Left renal pelvis (tissue), 4 donors: ENCODE data around the gene ARHGAP45. TPM values are rescaled to one million over a fixed set of nuclear protein-coding genes. Genes with fewer than 3 reads are reported as not detected.
"Not testable (repeated sequence)": the region's sequence is repeated elsewhere in the genome, so short reads cannot be mapped to it uniquely, and the experiment has no call there.

Experiments
- DNase-seq, 4 donors: peaks; one replicate each; pipeline ENCODE4 v3.0.0-alpha.2; 2013; ENCODE audit warnings: low read depth in 4 of 4, low spot score in 3 of 4
- polyA plus RNA-seq, 4 donors: library from polyadenylated mRNA; unstranded; fragments of 120-200 nt; gene quantifications; one replicate each; pipeline ENCODE4 v1.2.1, GENCODE V29; 2013; ENCODE audit not compliant: insufficient read length in 4 of 4

The ARHGAP45 gene
- polyA plus RNA-seq, 4 donors, result 8.2 to 14.4 (median 8.9) TPM

GRCh38 chr19:1129084-1129483 lies 62.1 kb downstream of the ARHGAP45 start:
- not testable (repeated sequence) for DNase-seq

DNA sequence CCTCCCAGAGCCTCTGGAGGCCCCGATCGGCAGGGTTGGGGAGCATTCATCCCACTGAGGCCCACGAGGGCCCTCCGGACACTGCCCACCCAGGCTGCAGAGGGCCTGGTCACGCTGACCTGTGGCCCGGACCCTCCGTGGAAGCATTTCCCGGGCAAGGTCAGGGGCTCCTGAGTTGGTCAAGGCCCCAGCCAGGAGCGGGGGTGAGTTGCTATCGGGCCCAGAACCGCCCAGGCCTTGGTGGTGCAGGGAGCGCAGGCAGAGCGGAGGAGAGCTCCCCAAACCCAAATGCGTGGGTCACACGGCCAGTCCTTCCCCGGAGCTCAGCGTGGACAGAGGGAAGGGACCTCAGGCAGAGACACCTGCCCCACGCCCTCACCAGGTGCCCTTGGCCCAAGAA lies 62.6 kb downstream of the ARHGAP45 start:
- no peak for DNase-seq

- DNase-seq, result no peak
Observed at GRCh38 chr19:1130771-1131717, 64.1 kb downstream of the ARHGAP45 start.

GRCh38 chr19:1131718-1132551 lies 65.0 kb downstream of the ARHGAP45 start:
- DNase-seq, result peak in 3 of 4 donors; percentile 45 to 61 (median 56)

GRCh38 chr19:1132552-1133383 lies 65.8 kb downstream of the ARHGAP45 start:
- DNase-seq, result no peak

DNA sequence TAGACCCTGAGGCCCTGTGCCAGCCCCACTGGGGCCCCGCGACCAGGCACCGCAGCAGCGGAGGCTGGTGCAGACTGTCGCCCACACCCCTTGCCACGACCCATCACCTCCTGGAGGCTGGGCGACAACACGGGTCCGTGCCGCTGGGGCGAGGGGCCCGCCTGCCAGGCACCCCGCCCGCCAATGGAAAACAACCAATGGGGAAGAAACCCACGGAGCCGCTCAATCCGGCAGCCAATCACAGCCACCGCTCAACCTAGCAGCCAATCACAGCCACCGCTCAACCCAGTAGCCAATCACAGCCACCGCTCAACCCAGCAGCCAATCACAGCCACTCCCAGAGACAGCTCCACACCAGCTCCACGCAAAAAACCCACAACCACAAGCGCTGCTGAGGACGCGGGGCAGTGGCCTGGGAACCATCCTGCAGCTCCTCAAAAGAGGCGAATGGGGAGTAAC lies 66.5 kb downstream of the ARHGAP45 start:
- no peak for DNase-seq

GRCh38 chr19:1134431-1134830 lies 67.5 kb downstream of the ARHGAP45 start:
- DNase-seq, result no peak

DNA sequence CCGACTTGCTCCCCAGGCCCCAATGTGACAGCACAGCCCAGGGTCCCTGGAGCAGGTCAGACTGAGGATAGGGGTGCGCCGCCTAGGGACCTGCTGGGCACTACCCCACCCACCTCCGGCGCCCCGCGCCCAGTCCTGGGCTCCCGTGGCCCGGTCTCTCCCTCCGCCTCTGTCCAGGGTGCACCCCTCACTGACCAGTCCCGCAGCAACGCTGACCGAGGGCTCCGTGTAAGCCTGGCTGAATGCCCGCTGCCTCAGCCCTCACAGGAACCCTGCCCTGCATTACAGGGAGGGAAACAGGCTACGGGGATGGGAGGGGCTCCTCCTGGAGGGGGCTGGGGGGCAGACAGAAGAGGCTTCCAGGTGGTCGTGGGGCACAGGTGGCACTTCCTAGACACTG lies 68.5 kb downstream of the ARHGAP45 start:
- DNase-seq, result no peak

- no peak for DNase-seq
Observed at GRCh38 chr19:1136201-1136600, 69.2 kb downstream of the ARHGAP45 start.

Other genes starting within 250 kb of the ARHGAP45 start
- gene PLPPR3, start 245.2 kb upstream of the ARHGAP45 start, polyA plus RNA-seq, result 10 to 100 TPM; 10.3 to 18.9 (median 11.4) TPM
- 1 to 10 TPM in 2 of 4 donors, under 1 TPM in 2; 0.86 to 3.6 (median 1.1) TPM for gene AZU1, start 239.3 kb upstream of the ARHGAP45 start, polyA plus RNA-seq
- 1 to 10 TPM in 2 of 4 donors, under 1 TPM in 2; 0.59 to 2.0 (median 1.0) TPM for gene PRTN3, start 226.2 kb upstream of the ARHGAP45 start, polyA plus RNA-seq
- gene ELANE, start 214.9 kb upstream of the ARHGAP45 start, polyA plus RNA-seq, result 1 to 10 TPM in 1 of 4 donors, under 1 TPM in 1, not detected in 2; 0.48 to 1.1 TPM
- 10 to 100 TPM in 1 of 4 donors, 1 to 10 TPM in 3; 2.3 to 12.9 (median 3.6) TPM for gene CFD, start 207.5 kb upstream of the ARHGAP45 start, polyA plus RNA-seq
- 10 to 100 TPM; 46.5 to 86.8 (median 53.7) TPM for gene MED16, start 174.0 kb upstream of the ARHGAP45 start, polyA plus RNA-seq
- gene RNU6-9, start 173.7 kb upstream of the ARHGAP45 start, polyA plus RNA-seq, result not detected
- 10 to 100 TPM; 39.3 to 61.2 (median 47.8) TPM for gene R3HDM4, start 153.9 kb upstream of the ARHGAP45 start, polyA plus RNA-seq
- gene KISS1R, start 149.8 kb upstream of the ARHGAP45 start, polyA plus RNA-seq, result under 1 TPM; 0.20 to 0.98 (median 0.40) TPM
- gene ARID3A, start 141.1 kb upstream of the ARHGAP45 start, polyA plus RNA-seq, result 10 to 100 TPM; 13.2 to 35.9 (median 19.1) TPM
- 10 to 100 TPM; 24.4 to 55.7 (median 38.7) TPM for gene WDR18, start 82.8 kb upstream of the ARHGAP45 start, polyA plus RNA-seq
- gene GRIN3B, start 66.7 kb upstream of the ARHGAP45 start, polyA plus RNA-seq, result 1 to 10 TPM in 1 of 4 donors, under 1 TPM in 3; 0.33 to 1.4 (median 0.69) TPM
- 100 to 1,000 TPM in 1 of 4 donors, 10 to 100 TPM in 3; 88.4 to 138 (median 98.9) TPM for gene TMEM259, start 46.0 kb upstream of the ARHGAP45 start, polyA plus RNA-seq
- gene RNU6-2, start 45.6 kb upstream of the ARHGAP45 start, polyA plus RNA-seq, result not detected
- gene CNN2, start 40.6 kb upstream of the ARHGAP45 start, polyA plus RNA-seq, result 100 to 1,000 TPM; 171 to 188 (median 182) TPM
- 10 to 100 TPM in 1 of 4 donors, 1 to 10 TPM in 3; 2.7 to 10.6 (median 7.7) TPM for gene ABCA7, start 27.1 kb upstream of the ARHGAP45 start, polyA plus RNA-seq
- gene POLR2E, start 28.2 kb downstream of the ARHGAP45 start, polyA plus RNA-seq, result 100 to 1,000 TPM; 106 to 154 (median 145) TPM
- gene GPX4, start 36.8 kb downstream of the ARHGAP45 start, polyA plus RNA-seq, result 100 to 1,000 TPM; 141 to 267 (median 234) TPM
- 10 to 100 TPM; 10.6 to 21.1 (median 15.1) TPM for gene SBNO2, start 107.1 kb downstream of the ARHGAP45 start, polyA plus RNA-seq
- 10 to 100 TPM; 44.9 to 65.2 (median 55.9) TPM for gene STK11, start 138.6 kb downstream of the ARHGAP45 start, polyA plus RNA-seq
- 1 to 10 TPM; 1.4 to 3.5 (median 1.9) TPM for gene CBARP, start 170.8 kb downstream of the ARHGAP45 start, polyA plus RNA-seq
- 100 to 1,000 TPM in 1 of 4 donors, 10 to 100 TPM in 3; 56.5 to 155 (median 92.1) TPM for gene ATP5F1D, start 174.6 kb downstream of the ARHGAP45 start, polyA plus RNA-seq
- 10 to 100 TPM; 45.4 to 73.1 (median 48.0) TPM for gene MIDN, start 181.4 kb downstream of the ARHGAP45 start, polyA plus RNA-seq
- 100 to 1,000 TPM; 704 to 940 (median 807) TPM for gene CIRBP, start 202.2 kb downstream of the ARHGAP45 start, polyA plus RNA-seq
- gene FAM174C, start 208.4 kb downstream of the ARHGAP45 start, polyA plus RNA-seq, result 10 to 100 TPM; 13.3 to 29.7 (median 15.8) TPM
- 1 to 10 TPM; 1.8 to 4.6 (median 3.1) TPM for gene EFNA2, start 218.7 kb downstream of the ARHGAP45 start, polyA plus RNA-seq